T-helper 2 cell (primary cell): ENCODE data around the gene LEF1.

Experiments used
- DNase-seq, 5 experiments: peaks; one replicate each; pipeline versions ENCODE4 v3.0.0 to v3.0.0-alpha.2; 2012 to 2022

Gene LEF1

GRCh38 chr4:108146819-108147218 lies 21.9 kb downstream of the LEF1 start:
- DNase-seq, result no peak

GRCh38 chr4:108146336-108146735 lies 22.4 kb downstream of the LEF1 start:
- DNase-seq, result no peak

- peak in 2 of 5 experiments; percentile 8 to 41 for DNase-seq
These were observed 24.3 kb downstream of the LEF1 start for GRCh38 chr4:108144451-108144850.

DNA sequence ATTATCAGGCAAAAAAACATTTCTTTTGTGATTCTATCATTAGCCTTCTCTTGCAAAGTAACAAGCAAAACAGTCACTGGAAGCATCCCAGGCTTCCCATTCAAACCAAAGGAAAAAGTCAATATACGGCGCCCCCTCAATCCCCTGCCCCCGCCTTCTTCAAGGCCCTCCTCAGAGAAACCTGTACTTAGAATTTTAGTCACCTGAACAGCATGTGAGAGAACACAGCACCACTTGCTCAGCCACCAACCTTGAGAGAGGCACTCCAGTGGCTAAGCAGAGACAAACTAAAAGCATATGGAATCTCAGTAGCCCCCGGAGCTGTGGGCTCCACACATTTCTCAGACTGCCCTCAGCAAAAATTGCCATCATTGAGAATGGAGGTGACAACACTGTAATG lies 25.2 kb downstream of the LEF1 start:
- DNase-seq, result no peak

GRCh38 chr4:108142870-108143269 lies 25.9 kb downstream of the LEF1 start:
- DNase-seq, result no peak

- DNase-seq, result no peak
These were observed 27.4 kb downstream of the LEF1 start for GRCh38 chr4:108141213-108141950.

DNA sequence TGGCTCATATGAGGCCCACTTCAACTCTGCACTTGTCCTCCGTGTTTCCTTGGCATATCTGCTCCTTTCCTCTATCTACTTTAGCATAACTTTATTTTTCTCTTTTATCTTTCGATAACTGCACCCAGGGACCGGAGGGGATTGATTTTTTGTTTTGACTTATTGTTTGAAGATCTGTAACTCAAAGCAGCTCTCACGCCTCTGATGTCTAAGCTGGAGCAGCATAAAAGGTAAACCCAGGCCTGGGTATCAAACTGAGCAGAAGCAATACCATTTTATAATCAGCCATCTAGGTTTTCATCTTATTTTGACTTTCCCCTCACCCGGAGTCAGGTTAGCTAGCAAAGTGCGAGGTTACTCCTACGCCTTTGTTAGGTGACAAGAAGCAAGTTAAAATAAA lies 28.4 kb downstream of the LEF1 start:
- peak in 1 of 5 experiments; percentile 22 for DNase-seq

DNA sequence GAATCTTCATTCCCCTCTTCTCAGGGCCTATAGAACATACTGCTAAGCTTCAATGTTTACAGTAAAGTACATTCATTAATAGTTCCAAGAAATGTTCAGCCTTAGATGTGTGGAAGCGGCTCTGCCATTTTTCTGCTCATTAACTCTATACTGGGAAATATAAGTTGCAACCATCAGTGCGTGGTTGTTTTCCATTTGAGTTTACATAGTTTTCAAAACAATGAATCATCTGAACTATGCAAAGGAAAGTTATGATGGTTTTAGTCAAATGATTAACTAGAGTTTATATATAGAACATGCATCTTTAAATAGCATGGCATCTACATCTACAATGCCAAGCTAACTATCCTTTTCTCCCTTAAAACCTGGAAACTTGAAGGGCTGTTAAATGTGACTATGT lies 29.6 kb downstream of the LEF1 start:
- DNase-seq, result no peak

GRCh38 chr4:108135549-108136209 lies 33.1 kb downstream of the LEF1 start:
- DNase-seq, result no peak

DNA sequence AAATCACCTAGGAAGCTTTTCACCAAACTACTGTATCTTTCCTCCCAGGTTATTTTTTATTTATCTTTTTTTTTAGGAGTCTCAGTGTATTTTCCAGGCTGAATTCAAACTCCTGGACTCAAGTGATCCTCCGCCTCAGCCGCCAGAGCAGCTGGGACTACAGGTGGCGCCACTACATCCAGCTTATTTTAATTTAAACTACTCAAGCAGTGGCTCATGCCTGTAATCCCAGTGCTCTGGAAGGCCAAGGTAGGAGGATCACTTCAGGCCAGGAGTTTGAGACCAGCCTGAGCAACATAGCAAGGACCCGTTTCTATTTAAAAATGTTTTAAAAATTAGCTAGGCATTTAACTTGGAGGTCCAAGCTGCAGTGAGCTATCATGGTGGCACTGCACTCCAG lies 37.8 kb downstream of the LEF1 start:
- no peak for DNase-seq

DNA sequence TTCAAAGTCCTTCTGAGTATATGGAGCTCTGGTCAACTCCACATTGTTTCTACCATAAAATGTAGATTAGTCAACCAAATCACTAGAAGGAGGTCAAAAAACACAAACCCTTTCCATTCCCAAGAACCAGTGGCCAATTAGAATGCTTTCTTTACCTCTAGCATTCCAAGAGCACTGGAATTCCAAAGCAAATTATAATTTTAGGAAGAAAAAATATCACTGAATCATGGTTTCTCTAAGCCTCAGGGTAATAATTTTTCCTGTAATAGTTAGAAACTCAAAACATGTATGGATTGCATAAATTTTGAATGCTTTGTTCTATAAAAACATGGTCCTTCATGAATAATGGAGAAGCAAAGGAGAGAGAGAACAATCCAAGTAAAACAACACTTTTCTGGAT lies 39.5 kb downstream of the LEF1 start:
- DNase-seq, result no peak

- DNase-seq, result no peak
These were observed 41.9 kb downstream of the LEF1 start for GRCh38 chr4:108126806-108127205.

DNA sequence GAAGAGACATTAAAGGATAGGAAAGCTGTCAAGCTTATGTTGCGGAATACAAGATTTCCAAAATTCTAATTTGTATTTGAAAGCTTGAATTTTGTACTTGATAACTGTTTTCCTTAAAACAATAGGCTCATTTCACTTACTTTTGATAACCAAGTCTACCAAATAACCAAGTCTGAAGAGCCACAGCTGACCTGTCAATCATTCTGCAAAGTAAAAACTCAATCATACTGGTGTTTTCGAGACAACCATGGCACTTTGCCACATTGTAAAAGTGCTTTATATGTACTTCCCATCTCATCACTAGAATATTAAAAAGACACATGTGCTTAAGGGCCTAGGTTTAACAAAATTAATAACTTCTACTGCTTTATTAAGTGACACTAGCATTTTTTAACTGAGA lies 47.9 kb downstream of the LEF1 start:
- DNase-seq, result no peak

GRCh38 chr4:108119199-108119800 lies 49.4 kb downstream of the LEF1 start:
- DNase-seq, result peak in 1 of 5 experiments; percentile 51

DNA sequence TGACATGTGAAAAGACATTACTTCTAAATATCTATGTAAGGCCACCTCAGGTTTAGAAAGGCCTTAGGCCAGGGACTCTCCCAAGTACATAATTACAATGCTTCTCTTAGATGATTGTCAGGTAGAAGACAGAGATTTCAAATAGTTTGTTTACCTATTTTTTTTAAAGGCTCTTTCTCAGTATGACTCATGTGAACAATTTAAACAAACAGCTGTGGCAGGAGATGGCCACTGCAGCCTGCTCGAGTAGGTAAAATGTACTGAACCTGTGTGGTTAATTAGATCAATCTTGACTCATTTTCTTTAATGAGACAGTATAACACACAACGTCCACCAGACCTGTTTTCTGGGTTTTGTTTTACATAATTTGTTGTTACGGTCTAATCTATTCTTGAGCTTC lies 50.2 kb downstream of the LEF1 start:
- peak in 2 of 5 experiments; percentile 49 to 81 for DNase-seq

GRCh38 chr4:108117418-108118182 lies 51.1 kb downstream of the LEF1 start:
- no peak for DNase-seq

GRCh38 chr4:108116423-108117168 lies 52.1 kb downstream of the LEF1 start:
- peak in 2 of 5 experiments; percentile 26 to 88 for DNase-seq

DNA sequence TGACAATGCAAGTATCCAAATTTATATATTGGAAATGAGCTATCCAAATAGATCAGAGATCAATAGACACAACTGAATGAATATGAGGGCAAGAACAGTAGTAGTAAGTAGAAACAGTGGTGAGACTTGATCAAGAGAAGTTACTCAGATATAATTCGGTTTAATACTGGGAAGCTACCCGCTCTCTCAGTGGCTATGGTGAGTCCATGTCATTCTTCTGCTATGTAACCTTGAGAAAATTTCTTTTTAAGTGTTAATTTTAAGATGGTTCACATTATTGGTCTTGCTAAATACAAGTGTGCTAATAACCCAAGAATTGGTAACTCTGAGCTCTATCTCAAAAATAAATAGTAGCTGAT lies 53.6 kb downstream of the LEF1 start:
- no peak for DNase-seq

- DNase-seq, result no peak
These were observed 54.2 kb downstream of the LEF1 start for GRCh38 chr4:108114503-108114902.

GRCh38 chr4:108113229-108113628 lies 55.5 kb downstream of the LEF1 start:
- peak in 4 of 5 experiments; percentile 10 to 67 (median 36) for DNase-seq

- no peak for DNase-seq
These were observed 57.0 kb downstream of the LEF1 start for GRCh38 chr4:108111781-108112180.

GRCh38 chr4:108110450-108110849 lies 58.3 kb downstream of the LEF1 start:
- DNase-seq, result no peak
